NCI-H460 (cell line): ENCODE measurements around the gene C6orf118. TPM values are rescaled to one million over a fixed set of nuclear protein-coding genes. Genes with fewer than 3 reads are reported as not detected.
A peak's percentile ranks its signal among the peaks of the same experiment; 100 is the strongest.

Experiments used
- DNase-seq: peaks from one replicate; pipeline ENCODE4 v3.0.0-alpha.2; 2016; ENCODE audit warnings: low read depth; ENCODE audit errors: extremely low read depth
- total RNA-seq: library from RNA; depleted of rRNA; stranded (reverse); fragments of >200 nt; shearing (Covaris generic); gene quantifications from 2 replicates; pipeline ENCODE4 v1.2.3, GENCODE V29; 2014

The C6orf118 gene
- total RNA-seq, 1 experiment from 2014 or later, result not detected

DNA sequence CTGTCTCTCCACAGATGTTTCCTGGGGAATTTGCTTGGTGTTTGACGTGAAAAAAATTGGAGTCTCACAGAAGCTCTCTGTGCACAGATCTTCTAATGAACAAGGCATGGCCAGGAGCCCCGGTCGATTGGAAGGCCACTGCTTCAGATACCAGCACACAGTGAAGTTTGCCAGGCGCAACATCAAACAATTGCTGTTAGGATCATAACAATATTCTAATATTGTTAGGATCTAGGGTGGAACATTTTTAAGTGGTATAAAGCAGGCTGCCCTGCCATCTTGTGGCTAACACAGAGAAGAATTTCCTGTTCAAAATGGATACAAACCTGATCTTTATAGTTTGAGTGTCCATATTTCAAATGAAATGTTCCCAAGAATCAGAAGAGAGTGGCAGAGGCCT, 64.1 kb downstream of the C6orf118 start:
- no peak for DNase-seq

DNA sequence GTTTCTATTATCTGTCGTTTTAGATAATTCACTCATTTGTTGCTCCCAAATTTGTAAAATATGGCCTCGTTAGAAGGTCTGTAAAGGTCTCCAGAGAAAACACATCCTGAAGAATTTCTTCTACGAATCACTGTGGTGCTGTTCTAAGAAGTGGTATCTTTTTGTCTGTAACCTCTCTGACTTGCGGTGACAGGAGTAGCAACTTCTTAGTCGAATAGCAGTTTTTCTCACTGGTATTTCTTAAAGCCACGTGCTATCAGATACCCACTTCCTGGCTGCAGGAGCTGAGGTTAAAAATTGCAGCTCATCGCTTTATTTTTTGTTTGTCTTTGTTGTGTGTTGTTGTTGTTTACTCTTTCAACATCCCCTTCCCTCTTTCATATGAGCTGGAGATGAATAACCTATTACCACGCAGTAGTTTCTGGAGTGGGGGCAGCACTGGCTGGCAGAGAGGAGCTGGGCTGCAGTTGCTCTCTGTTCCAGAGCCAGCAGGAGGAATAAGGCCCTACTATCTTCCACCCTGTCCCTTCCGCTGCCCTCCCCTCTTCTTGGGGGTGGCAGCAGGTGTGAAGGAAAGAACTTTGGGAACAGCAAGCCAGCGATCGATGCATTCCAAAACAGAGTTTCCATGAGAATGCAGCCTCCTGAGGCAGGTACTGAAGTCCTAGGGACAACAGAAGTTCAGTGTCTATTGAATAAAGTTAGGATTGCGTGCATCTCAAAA, 64.7 kb downstream of the C6orf118 start:
- no peak for DNase-seq

GRCh38 chr6:165243801-165244200, 65.6 kb downstream of the C6orf118 start:
- DNase-seq, result no peak

DNA sequence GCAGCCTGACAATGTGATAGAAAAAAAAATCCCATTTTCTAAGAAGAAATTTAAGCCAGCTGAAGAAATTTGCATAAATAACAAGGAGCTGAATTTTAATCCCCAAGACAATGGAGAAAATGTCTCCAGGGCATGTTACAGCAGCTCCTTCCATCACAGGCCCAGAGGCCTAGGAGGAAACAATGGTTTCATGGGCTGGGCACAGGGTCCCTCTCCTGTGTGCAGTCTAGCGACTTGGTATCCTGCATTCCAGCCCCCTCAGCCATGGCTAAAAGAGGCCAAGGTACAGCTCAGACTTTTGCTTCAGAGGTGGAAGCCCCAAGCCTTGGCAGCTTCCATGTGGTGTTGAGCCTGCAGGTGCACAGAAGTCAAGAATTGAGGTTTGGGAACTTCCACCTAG, 73.1 kb downstream of the C6orf118 start:
- DNase-seq, result no peak

GRCh38 chr6:165232731-165233488, 76.5 kb downstream of the C6orf118 start:
- no peak for DNase-seq

- DNase-seq, result peak; percentile 43
Observed at GRCh38 chr6:165231581-165232561, 77.5 kb downstream of the C6orf118 start.

- DNase-seq, result no peak
Observed at GRCh38 chr6:165231177-165231576, 78.2 kb downstream of the C6orf118 start.
